Central memory CD8-positive, alpha-beta T cell (primary cell): ENCODE results near the gene CAMTA1.

Source experiments
- ATAC-seq: fragments of 150-1000 bp; cut with Tn5 transposase; replicated peaks from 2 replicates; pipeline ENCODE4 v1.10.0; 2022; ENCODE audit warnings: mild to moderate bottlenecking, moderate FRiP score, moderate number of reproducible peaks; ENCODE audit not compliant: poor library complexity, severe bottlenecking; ENCODE audit errors: extremely low read depth
- DNase-seq, 2 donors: peaks; one replicate each; pipeline ENCODE4 v3.0.0; 2021; ENCODE audit warnings: low spot score in 2 of 2
- H3K27ac Mint-ChIP-seq: one replicate; pipeline ENCODE4 v1.8.0; 2022; ENCODE audit warnings: low read depth, mild to moderate bottlenecking, moderate library complexity, mixed read lengths
- H3K27me3 Mint-ChIP-seq: one replicate; pipeline ENCODE4 v1.8.0; 2022; ENCODE audit warnings: mixed read lengths
- H3K36me3 Mint-ChIP-seq: one replicate; pipeline ENCODE4 v1.8.0; 2022; ENCODE audit warnings: mild to moderate bottlenecking, moderate library complexity, mixed read lengths; ENCODE audit not compliant: insufficient read depth
- H3K4me1 Mint-ChIP-seq: one replicate; pipeline ENCODE4 v1.8.0; 2022; ENCODE audit warnings: mixed read lengths
- H3K4me3 Mint-ChIP-seq: one replicate; pipeline ENCODE4 v1.8.0; 2022; ENCODE audit warnings: mild to moderate bottlenecking, moderate library complexity, mixed read lengths
- H3K9me3 Mint-ChIP-seq: one replicate; pipeline ENCODE4 v1.8.0; 2022; ENCODE audit warnings: mixed read lengths

CAMTA1 gene

GRCh38 chr1:7628273-7628672 lies 843.0 kb downstream of the CAMTA1 start:
- H3K9me3 Mint-ChIP-seq = no peaks in the 10 kb centered on the region

GRCh38 chr1:7629011-7629410 lies 843.8 kb downstream of the CAMTA1 start:
- DNase-seq (no peak), ATAC-seq (no peak)
- H3K4me1 Mint-ChIP-seq = no peaks in the 10 kb centered on the region
- H3K4me3 Mint-ChIP-seq = no peak overlapping the region
- H3K27ac Mint-ChIP-seq = no peak overlapping the region
- peaks cover 95% of the 10 kb centered on the region for H3K27me3 Mint-ChIP-seq
- no peaks in the 10 kb centered on the region for H3K36me3 Mint-ChIP-seq
- H3K9me3 Mint-ChIP-seq = no peaks in the 10 kb centered on the region

More at GRCh38 chr1:7628273-7628672, 843.0 kb downstream of the CAMTA1 start:
- H3K4me1 Mint-ChIP-seq = no peaks in the 10 kb centered on the region
- H3K4me3 Mint-ChIP-seq = no peak overlapping the region
- H3K27ac Mint-ChIP-seq = no peak overlapping the region
- H3K27me3 Mint-ChIP-seq = peaks cover 91% of the 10 kb centered on the region
- H3K36me3 Mint-ChIP-seq = no peaks in the 10 kb centered on the region
- no peak for ATAC-seq
- no peak for DNase-seq

GRCh38 chr1:7629465-7630195 lies 844.4 kb downstream of the CAMTA1 start:
- peaks cover 96% of the 10 kb centered on the region for H3K27me3 Mint-ChIP-seq
- no peaks in the 10 kb centered on the region for H3K9me3 Mint-ChIP-seq
- ATAC-seq (no peak), DNase-seq (no peak)
- H3K4me1 Mint-ChIP-seq = no peaks in the 10 kb centered on the region
- no peaks in the 10 kb centered on the region for H3K36me3 Mint-ChIP-seq
- no peak overlapping the region for H3K4me3 Mint-ChIP-seq
- H3K27ac Mint-ChIP-seq = no peak overlapping the region

GRCh38 chr1:7630378-7630777 lies 845.1 kb downstream of the CAMTA1 start:
- no peak for DNase-seq
- H3K27ac Mint-ChIP-seq = no peak overlapping the region
- no peaks in the 10 kb centered on the region for H3K4me1 Mint-ChIP-seq
- H3K9me3 Mint-ChIP-seq = no peaks in the 10 kb centered on the region
- peaks cover 94% of the 10 kb centered on the region for H3K27me3 Mint-ChIP-seq
- H3K4me3 Mint-ChIP-seq = no peak overlapping the region
- ATAC-seq = no peak
- no peaks in the 10 kb centered on the region for H3K36me3 Mint-ChIP-seq

GRCh38 chr1:7632176-7632575 lies 846.9 kb downstream of the CAMTA1 start:
- ATAC-seq = no peak

GRCh38 chr1:7632681-7633080 lies 847.4 kb downstream of the CAMTA1 start:
- no peak overlapping the region for H3K4me3 Mint-ChIP-seq
- H3K27ac Mint-ChIP-seq = no peak overlapping the region
- H3K9me3 Mint-ChIP-seq = no peaks in the 10 kb centered on the region
- H3K4me1 Mint-ChIP-seq = no peaks in the 10 kb centered on the region
- H3K27me3 Mint-ChIP-seq = peaks cover 77% of the 10 kb centered on the region
- ATAC-seq (no peak), DNase-seq (no peak)
- H3K36me3 Mint-ChIP-seq = no peaks in the 10 kb centered on the region

More at GRCh38 chr1:7632176-7632575, 846.9 kb downstream of the CAMTA1 start:
- Mint-ChIP-seq H3K36me3 (no peaks in the 10 kb centered on the region), H3K4me1 (no peaks in the 10 kb centered on the region), H3K27me3 (peaks cover 83% of the 10 kb centered on the region), H3K9me3 (no peaks in the 10 kb centered on the region), H3K27ac (no peak overlapping the region), H3K4me3 (no peak overlapping the region)
- DNase-seq = no peak

- Mint-ChIP-seq H3K27ac (no peak overlapping the region), H3K4me3 (no peak overlapping the region), H3K36me3 (no peaks in the 10 kb centered on the region), H3K9me3 (no peaks in the 10 kb centered on the region), H3K27me3 (peaks cover 71% of the 10 kb centered on the region), H3K4me1 (no peaks in the 10 kb centered on the region)
- DNase-seq (no peak), ATAC-seq (no peak)
These were observed 848.4 kb downstream of the CAMTA1 start for GRCh38 chr1:7633506-7634245.

GRCh38 chr1:7634546-7635240 lies 849.4 kb downstream of the CAMTA1 start:
- H3K9me3 Mint-ChIP-seq = no peaks in the 10 kb centered on the region
- H3K36me3 Mint-ChIP-seq = no peaks in the 10 kb centered on the region
- no peak overlapping the region for H3K27ac Mint-ChIP-seq
- H3K4me3 Mint-ChIP-seq = no peak overlapping the region
- H3K27me3 Mint-ChIP-seq = peaks cover 62% of the 10 kb centered on the region
- ATAC-seq = no peak
- no peaks in the 10 kb centered on the region for H3K4me1 Mint-ChIP-seq
- no peak for DNase-seq

- Mint-ChIP-seq H3K4me1 (no peaks in the 10 kb centered on the region), H3K4me3 (no peak overlapping the region), H3K36me3 (no peaks in the 10 kb centered on the region), H3K27me3 (peaks cover 49% of the 10 kb centered on the region), H3K9me3 (no peaks in the 10 kb centered on the region), H3K27ac (no peak overlapping the region)
- ATAC-seq = no peak
- DNase-seq = no peak
These were observed 851.7 kb downstream of the CAMTA1 start for GRCh38 chr1:7636795-7637526.

GRCh38 chr1:7638078-7638477 lies 852.8 kb downstream of the CAMTA1 start:
- Mint-ChIP-seq H3K27ac (no peak overlapping the region), H3K9me3 (no peaks in the 10 kb centered on the region), H3K27me3 (peaks cover 38% of the 10 kb centered on the region), H3K4me3 (no peak overlapping the region), H3K36me3 (no peaks in the 10 kb centered on the region), H3K4me1 (no peaks in the 10 kb centered on the region)
- no peak for ATAC-seq
- DNase-seq = no peak

GRCh38 chr1:7639435-7640131 lies 854.3 kb downstream of the CAMTA1 start:
- DNase-seq (no peak), ATAC-seq (no peak)
- H3K4me3 Mint-ChIP-seq = no peak overlapping the region

GRCh38 chr1:7640350-7640749 lies 855.1 kb downstream of the CAMTA1 start:
- Mint-ChIP-seq H3K27ac (no peak overlapping the region), H3K36me3 (no peaks in the 10 kb centered on the region), H3K4me3 (no peak overlapping the region), H3K27me3 (peaks cover 17% of the 10 kb centered on the region), H3K4me1 (no peaks in the 10 kb centered on the region), H3K9me3 (no peaks in the 10 kb centered on the region)
- no peak for DNase-seq
- ATAC-seq = no peak

More at GRCh38 chr1:7639435-7640131, 854.3 kb downstream of the CAMTA1 start:
- Mint-ChIP-seq H3K9me3 (no peaks in the 10 kb centered on the region), H3K4me1 (no peaks in the 10 kb centered on the region), H3K27ac (no peak overlapping the region), H3K27me3 (peaks cover 23% of the 10 kb centered on the region), H3K36me3 (no peaks in the 10 kb centered on the region)
